ENCODE measurements around the gene TM4SF5. TPM values are rescaled to one million over a fixed set of nuclear protein-coding genes. Genes with fewer than 3 reads are reported as not detected.
A peak's percentile ranks its signal among the peaks of the same experiment; 100 is the strongest.
"Not testable (repeated sequence)": the region's sequence is repeated elsewhere in the genome, so short reads cannot be mapped to it uniquely, and the experiment has no call there.

Gene TM4SF5
- total RNA-seq, 2 donors from 2014 or later: not detected

- H3K27ac Mint-ChIP-seq: peak within 1 kb of the TSS; percentile 28 to 81
- no peaks in the 10 kb centered on the region for H3K9me3 Mint-ChIP-seq
- DNase-seq (ENCODE audit: low spot score in 2 of 2) (peak; percentile 87 to 94), ATAC-seq (peak; percentile 99)
- no peaks in the 10 kb centered on the region for H3K36me3 Mint-ChIP-seq
Observed at GRCh38 chr17:4806777-4807604, 35.3 kb downstream of the TM4SF5 start, which contains the start of gene PLD2. Gene PLD2, plus strand, starts transcription at chr17:4807152. Its CDS starts 621 bp downstream, at chr17:4807773.

DNA sequence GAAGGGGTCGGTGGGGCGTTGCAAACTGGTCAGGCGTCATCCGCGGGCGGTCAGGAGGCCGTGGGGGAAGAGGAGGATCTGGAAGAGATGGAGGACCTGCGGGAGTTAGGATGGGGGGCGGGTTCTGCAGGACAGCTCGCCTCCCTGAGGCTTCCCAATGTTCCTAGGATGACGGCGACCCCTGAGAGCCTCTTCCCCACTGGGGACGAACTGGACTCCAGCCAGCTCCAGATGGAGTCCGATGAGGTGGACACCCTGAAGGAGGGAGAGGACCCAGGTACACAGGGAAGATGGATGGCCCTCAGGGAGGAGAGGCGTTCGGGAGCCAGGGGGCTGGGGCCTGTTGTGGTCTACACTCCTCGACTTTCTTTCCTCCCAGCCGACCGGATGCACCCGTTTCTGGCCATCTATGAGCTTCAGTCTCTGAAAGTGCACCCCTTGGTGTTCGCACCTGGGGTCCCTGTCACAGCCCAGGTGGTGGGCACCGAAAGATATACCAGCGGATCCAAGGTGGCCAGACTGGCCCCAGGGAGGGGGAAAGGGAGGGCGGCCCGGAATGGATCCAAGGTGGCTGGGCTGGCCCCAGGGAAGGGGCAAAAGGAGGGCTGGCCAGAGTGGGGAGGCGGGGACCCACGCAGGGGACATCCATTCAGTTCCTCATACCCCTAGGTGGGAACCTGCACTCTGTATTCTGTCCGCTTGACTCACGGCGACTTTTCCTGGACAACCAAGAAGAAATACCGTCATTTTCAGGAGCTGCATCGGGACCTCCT, 36.1 kb downstream of the TM4SF5 start:
- peak overlapping the region; percentile 28 to 81 for H3K27ac Mint-ChIP-seq
- DNase-seq (ENCODE audit: low spot score in 2 of 2): no peak
- H3K36me3 Mint-ChIP-seq: no peaks in the 10 kb centered on the region
- H3K9me3 Mint-ChIP-seq: no peaks in the 10 kb centered on the region
- no peak for ATAC-seq

- Mint-ChIP-seq H3K36me3 (no peaks in the 10 kb centered on the region), H3K9me3 (no peaks in the 10 kb centered on the region), H3K27ac (peak overlapping the region; percentile 28 to 45)
- DNase-seq (ENCODE audit: low spot score in 2 of 2) (no peak), ATAC-seq (no peak)
Observed at GRCh38 chr17:4808378-4808767, 36.7 kb downstream of the TM4SF5 start.

GRCh38 chr17:4810696-4811290, 39.1 kb downstream of the TM4SF5 start:
- H3K36me3 Mint-ChIP-seq: no peaks in the 10 kb centered on the region
- no peaks in the 10 kb centered on the region for H3K9me3 Mint-ChIP-seq
- no peak for ATAC-seq
- no peak for DNase-seq (ENCODE audit: low spot score in 2 of 2)
- no peak overlapping the region for H3K27ac Mint-ChIP-seq

- no peak for ATAC-seq
- no peak overlapping the region for H3K27ac Mint-ChIP-seq
Observed at GRCh38 chr17:4811471-4811870, 39.8 kb downstream of the TM4SF5 start.

DNA sequence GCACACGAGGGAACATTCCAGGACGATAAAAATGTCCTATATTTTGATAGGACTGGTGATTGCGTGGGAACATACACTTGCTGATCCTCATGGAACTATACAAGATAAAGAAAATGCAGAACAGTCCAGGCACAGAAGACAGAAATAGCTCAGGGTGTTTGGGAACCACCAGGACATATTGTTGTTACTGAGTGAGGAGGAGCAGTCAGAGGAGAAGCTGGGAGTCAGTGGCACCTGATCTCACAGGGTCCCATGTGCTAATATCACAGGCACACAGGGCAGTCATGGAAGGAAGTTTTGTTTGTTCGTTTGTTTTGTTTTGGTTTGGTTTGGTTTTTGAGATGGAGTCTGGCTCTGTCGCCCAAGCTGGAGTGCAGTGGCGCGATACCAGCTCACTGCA, 41.0 kb downstream of the TM4SF5 start:
- ATAC-seq: no peak
- no peak for DNase-seq (ENCODE audit: low spot score in 2 of 2)
- Mint-ChIP-seq H3K27ac (no peak overlapping the region), H3K9me3 (no peaks in the 10 kb centered on the region), H3K36me3 (no peaks in the 10 kb centered on the region)

More at GRCh38 chr17:4811471-4811870, 39.8 kb downstream of the TM4SF5 start:
- DNase-seq (ENCODE audit: low spot score in 2 of 2): no peak
- Mint-ChIP-seq H3K9me3 (no peaks in the 10 kb centered on the region), H3K36me3 (no peaks in the 10 kb centered on the region)

DNA sequence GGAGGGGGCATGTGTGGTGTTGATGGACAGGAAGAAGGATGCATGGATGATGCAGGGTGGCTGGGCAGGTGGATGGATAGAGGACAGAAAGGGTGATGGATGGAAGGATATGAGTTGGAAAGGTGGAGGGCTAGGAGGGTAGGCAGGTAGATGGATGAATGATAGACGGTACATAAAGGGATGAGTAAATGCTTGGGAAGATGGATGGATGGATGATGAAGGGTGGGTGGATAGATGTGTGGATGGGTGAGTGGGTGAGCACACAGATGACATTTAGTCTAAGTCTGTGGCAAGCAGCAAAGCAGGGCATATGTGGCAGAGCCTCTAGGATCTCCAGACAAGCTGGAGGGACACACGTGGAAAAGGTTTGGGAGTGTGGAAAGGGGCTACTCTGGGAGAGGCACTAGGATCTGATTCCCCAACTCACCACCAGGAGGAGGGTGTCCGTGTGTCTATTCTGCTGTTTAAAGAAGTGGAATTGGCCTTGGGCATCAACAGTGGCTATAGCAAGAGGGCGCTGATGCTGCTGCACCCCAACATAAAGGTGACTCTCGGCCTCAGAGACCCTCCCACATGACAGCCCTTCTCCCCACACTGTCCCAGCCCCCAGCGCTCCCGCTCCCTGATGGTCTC, 43.5 kb downstream of the TM4SF5 start:
- peak overlapping the region in 1 of 2 donors; percentile 33 for H3K27ac Mint-ChIP-seq
- ATAC-seq (no peak), DNase-seq (ENCODE audit: low spot score in 2 of 2) (no peak)
- H3K36me3 Mint-ChIP-seq: no peaks in the 10 kb centered on the region
- no peaks in the 10 kb centered on the region for H3K9me3 Mint-ChIP-seq

DNA sequence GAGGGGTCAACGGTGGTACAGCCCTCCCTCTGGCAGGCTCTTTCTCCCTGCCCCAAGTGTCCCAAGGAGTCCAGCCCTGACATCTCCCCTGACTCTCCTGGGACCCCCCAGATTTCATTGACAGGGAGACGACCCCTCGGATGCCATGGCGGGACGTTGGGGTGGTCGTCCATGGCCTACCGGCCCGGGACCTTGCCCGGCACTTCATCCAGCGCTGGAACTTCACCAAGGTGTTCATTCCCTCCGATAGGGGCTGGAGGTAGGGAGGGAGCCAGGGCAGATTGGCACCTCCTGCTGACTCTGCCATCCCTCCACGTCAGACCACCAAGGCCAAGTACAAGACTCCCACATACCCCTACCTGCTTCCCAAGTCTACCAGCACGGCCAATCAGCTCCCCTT, 45.1 kb downstream of the TM4SF5 start:
- H3K36me3 Mint-ChIP-seq: no peaks in the 10 kb centered on the region
- no peaks in the 10 kb centered on the region for H3K9me3 Mint-ChIP-seq
- ATAC-seq (no peak), DNase-seq (ENCODE audit: low spot score in 2 of 2) (no peak)
- H3K27ac Mint-ChIP-seq: no peak overlapping the region

GRCh38 chr17:4818276-4818675, 46.6 kb downstream of the TM4SF5 start:
- Mint-ChIP-seq H3K27ac (no peak overlapping the region), H3K36me3 (no peaks in the 10 kb centered on the region), H3K9me3 (no peaks in the 10 kb centered on the region)
- no peak for ATAC-seq
- DNase-seq (ENCODE audit: low spot score in 2 of 2): no peak

GRCh38 chr17:4822835-4823234, 51.1 kb downstream of the TM4SF5 start:
- ATAC-seq (no peak), DNase-seq (ENCODE audit: low spot score in 2 of 2) (no peak)
- Mint-ChIP-seq H3K9me3 (no peaks in the 10 kb centered on the region), H3K27ac (no peak overlapping the region), H3K36me3 (no peaks in the 10 kb centered on the region)

DNA sequence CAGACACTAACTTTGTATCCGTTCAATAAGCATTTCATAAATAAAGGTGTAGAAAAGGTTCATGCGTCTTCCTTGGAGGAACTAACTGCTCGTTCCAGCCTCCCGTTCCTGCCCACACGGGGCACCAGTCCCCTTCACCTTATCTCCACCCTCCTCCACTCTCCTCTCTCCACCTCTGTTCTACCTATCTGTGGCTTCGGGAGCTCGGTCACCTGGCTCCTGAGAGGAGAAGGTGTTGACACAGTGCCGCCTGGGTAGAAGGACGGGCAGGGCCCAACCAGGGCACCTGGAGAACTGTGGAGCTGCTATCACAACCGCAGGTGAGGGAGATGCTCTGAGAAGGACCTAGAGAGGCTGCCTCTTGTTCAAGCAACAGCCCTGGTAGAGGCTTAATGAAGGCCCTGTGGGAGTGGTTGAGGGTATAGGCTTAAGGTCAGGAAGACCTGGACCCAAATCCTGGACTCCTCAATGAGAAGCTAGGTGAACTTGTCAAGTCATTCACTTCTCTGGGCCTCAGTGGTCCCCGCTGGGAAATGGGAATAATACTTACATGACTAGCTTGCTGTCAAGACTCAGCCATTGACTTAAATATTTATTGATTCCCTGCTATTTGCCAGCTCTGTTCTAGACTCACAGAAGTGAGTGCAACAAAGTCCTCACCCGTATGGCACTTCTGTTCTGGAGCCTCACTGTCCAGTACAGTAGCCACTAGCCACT, 51.8 kb downstream of the TM4SF5 start:
- Mint-ChIP-seq H3K9me3 (no peaks in the 10 kb centered on the region), H3K27ac (peak overlapping the region in 1 of 2 donors; percentile 23)

GRCh38 chr17:4827399-4827798, 55.7 kb downstream of the TM4SF5 start:
- H3K9me3 Mint-ChIP-seq: no peaks in the 10 kb centered on the region
- H3K27ac Mint-ChIP-seq: no peak overlapping the region
- no peak for ATAC-seq

More for the DNA sequence above, 51.8 kb downstream of the TM4SF5 start:
- no peaks in the 10 kb centered on the region for H3K36me3 Mint-ChIP-seq
- DNase-seq (ENCODE audit: low spot score in 2 of 2): no peak
- ATAC-seq: no peak

DNA sequence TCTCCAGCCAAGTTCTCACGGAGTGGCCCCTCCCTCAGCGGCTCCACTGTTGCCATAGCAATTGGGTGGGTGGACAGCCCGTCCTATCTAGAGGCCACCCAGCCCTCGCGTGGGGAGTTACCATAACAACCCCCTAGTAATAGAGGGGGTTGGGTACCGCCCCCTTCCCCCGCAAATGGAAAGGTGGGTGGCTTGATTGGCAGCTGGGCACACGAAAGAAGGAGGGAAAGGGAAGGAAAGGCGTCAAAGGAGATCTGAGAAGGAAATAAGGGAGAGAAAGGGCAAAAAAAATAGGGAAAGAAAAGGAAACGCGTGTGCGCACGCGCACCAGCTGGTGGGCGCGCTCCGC, 61.1 kb downstream of the TM4SF5 start:
- ATAC-seq: peak; percentile 31 to 45
- Mint-ChIP-seq H3K27ac (peak overlapping the region; percentile 74 to 98), H3K36me3 (peaks cover 0 to 11% of the 10 kb centered on the region in 2 donors)
- DNase-seq (ENCODE audit: low spot score in 2 of 2); H3K9me3 Mint-ChIP-seq: not testable (repeated sequence)

More at GRCh38 chr17:4827399-4827798, 55.7 kb downstream of the TM4SF5 start:
- H3K36me3 Mint-ChIP-seq: no peaks in the 10 kb centered on the region
- DNase-seq (ENCODE audit: low spot score in 2 of 2): no peak

Data from activated naive CD4-positive, alpha-beta T cell treated with anti-CD3 and anti-CD28 coated beads, Interleukin-2, amount 50 U/mL, for 72 hours (primary cell).